ENCODE measurements around the gene ABCA13.

Gene ABCA13

GRCh38 chr7:48540746-48541145, 369.5 kb downstream of the ABCA13 start:
- DNase-seq (ENCODE audit: low spot score) = no peak
- in situ Hi-C loops (cut with MboI; ENCODE audit: low pct_unique_long_range_greater_than_20kb, low sequenced_read_pairs, unreplicated experiment) = no loop called here
- no peak for TF ChIP-seq CTCF (IDR thresholded peaks at IDR 0.05; ENCODE audit: extremely low read depth, insufficient read depth, missing control alignments)

GRCh38 chr7:48548667-48549066, 377.4 kb downstream of the ABCA13 start:
- DNase-seq (ENCODE audit: low spot score) = no peak
- no peak for TF ChIP-seq CTCF (IDR thresholded peaks at IDR 0.05; ENCODE audit: extremely low read depth, insufficient read depth, missing control alignments)
- in situ Hi-C loops (cut with MboI; ENCODE audit: low pct_unique_long_range_greater_than_20kb, low sequenced_read_pairs, unreplicated experiment) = no loop called here

- in situ Hi-C loops (cut with MboI; ENCODE audit: low pct_unique_long_range_greater_than_20kb, low sequenced_read_pairs, unreplicated experiment) = no loop called here
- TF ChIP-seq CTCF (IDR thresholded peaks at IDR 0.05; ENCODE audit: extremely low read depth, insufficient read depth, missing control alignments) = no peak
- DNase-seq (ENCODE audit: low spot score) = no peak
These were observed 380.4 kb downstream of the ABCA13 start for GRCh38 chr7:48551652-48552051.

- in situ Hi-C loops (cut with MboI; ENCODE audit: low pct_unique_long_range_greater_than_20kb, low sequenced_read_pairs, unreplicated experiment) = no loop called here
- TF ChIP-seq CTCF (IDR thresholded peaks at IDR 0.05; ENCODE audit: extremely low read depth, insufficient read depth, missing control alignments) = no peak
- no peak for DNase-seq (ENCODE audit: low spot score)
These were observed 392.1 kb downstream of the ABCA13 start for GRCh38 chr7:48563334-48563733.

DNA sequence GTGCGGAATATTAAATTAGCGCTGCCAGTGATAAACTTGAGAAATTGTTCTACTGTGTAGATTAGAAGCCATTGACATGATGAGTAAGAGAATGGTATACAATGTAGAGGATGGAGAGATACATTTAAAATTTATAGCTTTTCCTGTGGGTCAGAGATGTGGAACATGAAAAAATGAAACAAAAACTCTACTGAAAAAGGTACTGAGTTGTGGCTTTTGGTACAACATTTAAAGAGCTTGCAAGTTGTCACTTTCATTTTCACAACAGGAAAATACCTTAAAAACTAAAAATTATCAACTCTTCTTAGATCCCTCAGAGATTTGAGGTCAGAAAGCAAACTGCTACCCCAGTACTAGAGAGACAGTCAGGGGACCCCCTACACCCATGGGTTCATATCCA, 404.3 kb downstream of the ABCA13 start:
- TF ChIP-seq CTCF (IDR thresholded peaks at IDR 0.05; ENCODE audit: extremely low read depth, insufficient read depth, missing control alignments) = no peak
- DNase-seq (ENCODE audit: low spot score) = no peak
- in situ Hi-C loops (cut with MboI; ENCODE audit: low pct_unique_long_range_greater_than_20kb, low sequenced_read_pairs, unreplicated experiment) = no loop called here

DNA sequence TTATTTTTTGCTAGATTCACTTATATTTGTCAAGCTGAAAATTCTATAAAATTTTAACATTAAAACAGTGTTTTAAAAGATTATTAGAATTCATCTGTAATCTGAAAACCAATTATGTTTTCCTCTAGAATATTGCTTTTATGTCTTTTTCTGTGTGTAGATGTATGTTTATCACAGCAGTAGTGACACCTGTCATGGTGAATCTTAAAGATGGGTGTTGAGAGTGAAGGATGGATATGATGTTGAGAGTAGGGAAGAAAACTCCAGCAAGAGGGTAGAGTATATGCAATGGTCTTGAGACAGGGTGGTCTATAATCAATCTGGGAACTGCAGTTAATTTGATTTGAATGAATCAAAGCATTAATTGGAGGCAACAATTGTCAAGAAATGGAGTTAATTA, 416.2 kb downstream of the ABCA13 start:
- DNase-seq (ENCODE audit: low spot score) = no peak
- TF ChIP-seq CTCF (IDR thresholded peaks at IDR 0.05; ENCODE audit: extremely low read depth, insufficient read depth, missing control alignments) = no peak
- in situ Hi-C loops (cut with MboI; ENCODE audit: low pct_unique_long_range_greater_than_20kb, low sequenced_read_pairs, unreplicated experiment) = no loop called here

GRCh38 chr7:48594349-48594748, 423.1 kb downstream of the ABCA13 start:
- no peak for DNase-seq (ENCODE audit: low spot score)
- TF ChIP-seq CTCF (IDR thresholded peaks at IDR 0.05; ENCODE audit: extremely low read depth, insufficient read depth, missing control alignments) = no peak
- in situ Hi-C loops (cut with MboI; ENCODE audit: low pct_unique_long_range_greater_than_20kb, low sequenced_read_pairs, unreplicated experiment) = no loop called here

Data from GM13977 (cell line).